Spleen (tissue), 11 donors: ENCODE data around the gene SRPK1. TPM values are rescaled to one million over a fixed set of nuclear protein-coding genes. Genes with fewer than 3 reads are reported as not detected.

ENCODE experiments used
- DNase-seq: peaks from one replicate; pipeline ENCODE4 v3.0.0-alpha.2; 2020
- H3K27ac ChIP-seq, 8 donors: fragments of 200-600 bp; sonication (generic) in 7 of 8; 1 replicate in 4 of 8; 2 replicates in 4 of 8; pipeline versions ENCODE4 v1.5.0 to v1.8.0; 2016 to 2021; ENCODE audit warnings: inconsistent platforms in 4 of 8, mild to moderate bottlenecking in 4 of 8, moderate library complexity in 1 of 8
- H3K27me3 ChIP-seq, 7 donors: fragments of 200-600 bp; sonication (generic) in 6 of 7; replicated peaks in 1 of 7; 1 replicate in 4 of 7; 2 replicates in 3 of 7; pipeline versions ENCODE4 v1.5.0 to v1.8.0; 2016 to 2021; ENCODE audit warnings: inconsistent platforms in 3 of 7, mild to moderate bottlenecking in 1 of 7
- H3K36me3 ChIP-seq, 6 donors: fragments of 200-600 bp; sonication (generic) in 5 of 6; 1 replicate in 4 of 6; 2 replicates in 2 of 6; pipeline versions ENCODE4 v1.5.0 to v1.8.0; 2016 to 2021; ENCODE audit warnings: inconsistent platforms in 2 of 6
- H3K4me1 ChIP-seq, 6 donors: fragments of 200-600 bp; sonication (generic) in 5 of 6; 1 replicate in 3 of 6; 2 replicates in 3 of 6; pipeline versions ENCODE4 v1.5.0 to v1.8.0; 2016 to 2021; ENCODE audit warnings: inconsistent platforms in 3 of 6
- H3K4me3 ChIP-seq, 8 donors: fragments of 200-600 bp; sonication (generic) in 7 of 8; 1 replicate in 4 of 8; 2 replicates in 4 of 8; pipeline versions ENCODE4 v1.5.0 to v1.8.0; 2016 to 2021; ENCODE audit warnings: inconsistent platforms in 4 of 8, mild to moderate bottlenecking in 4 of 8, moderate library complexity in 2 of 8
- H3K9me3 ChIP-seq, 8 donors: fragments of 200-600 bp; sonication (generic) in 7 of 8; 1 replicate in 4 of 8; 2 replicates in 4 of 8; pipeline versions ENCODE4 v1.5.0 to v1.8.0; 2016 to 2021; ENCODE audit warnings: inconsistent platforms in 4 of 8
- POLR2A ChIP-seq, 3 donors: fragments of 450-650 bp; IDR thresholded peaks; one replicate each; pipeline ENCODE4 v1.5.1; 2017; ENCODE audit warnings: antibody characterized with exemption in 3 of 3, mild to moderate bottlenecking in 1 of 3
- POLR2AphosphoS5 ChIP-seq, 3 donors: sonication (generic); formaldehyde crosslinking; IDR thresholded peaks; one replicate each; pipeline ENCODE4 v1.5.1; 2017; ENCODE audit warnings: antibody characterized with exemption in 3 of 3
- WGBS, 5 donors: extraction: QIAGEN DNeasy Blood & Tissue Kit in 3 of 5; methylation state at CpG; one replicate each; pipeline versions ENCODE4 v1.1.5 to v1.1.7; 2013 to 2018; 5-methylcytosine and 5-hydroxymethylcytosine counted together
- intact Hi-C: fragments of 100-400 bp; cut with DNase I; formaldehyde crosslinking; loops from one replicate; pipeline ENCODE4 v1.15.0; 2023; ENCODE audit warnings: low total_unique reads
- polyA plus RNA-seq, 3 donors: library from polyadenylated mRNA; stranded (reverse); fragments of 200-250 nt; gene quantifications; one replicate each; pipeline ENCODE4 v1.2.1, GENCODE V29; 2013
- total RNA-seq, 7 donors: library from RNA; depleted of rRNA in 3 of 7; stranded (reverse); fragments of >200 nt in 3 of 7; fragmentation: NEBNext Ultra II Directional in 4 of 7; extraction: Animal tissue kit (Norgen Biotek cat#: 25700) in 4 of 7; gene quantifications; one replicate each; pipeline versions ENCODE4 v1.1.0 to v1.2.1, GENCODE V29; 2016 to 2021
- TF ChIP-seq, protein P1 (sequence below), 11 experiments: fragments of 200-600 bp in 7 of 11; fragments of 450-650 bp in 4 of 11; sonication (generic) in 4 of 11; IDR thresholded peaks in 8 of 11; conservative IDR thresholded peaks in 3 of 11; 1 replicate in 7 of 11; 2 replicates in 4 of 11; pipeline versions ENCODE4 v1.4.0 to v1.8.0; 2016 to 2021; ENCODE audit warnings: antibody characterized with exemption in 11 of 11, inconsistent platforms in 4 of 11, mild to moderate bottlenecking in 1 of 11
- donor health status: healthy with polysubstance abuse.
- donor health status: DM: no; HTN: no; CAD: no; lungs with moderate emphysema.
- donor health status: DM: no; HTN: no; CAD: no.
- donor health status: Bipolar disorder and iron deficiency.
- donor health status: healthy.
- donor health status: DM: no; HTN: no; CAD: no.
- donor health status: DM: yes; HTN: yes; CAD: no.

The SRPK1 gene
- total and polyA plus RNA-seq, 10 donors: 8.8 to 140 (median 57.8) TPM

- WGBS, 5 donors: 86 to 91% (median 90%) methylated on average over 6 of the region's 6 CpGs
- H3K27ac ChIP-seq: no peak overlapping the region
- DNase-seq: no peak
- H3K36me3 ChIP-seq: peaks cover 0 to 64% (median 7%) of the 10 kb centered on the region in 6 donors
- peaks cover 0 to 4% (median 0%) of the 10 kb centered on the region in 6 donors for H3K4me1 ChIP-seq
- intact Hi-C loops: no loop called here
- no peaks in the 10 kb centered on the region for H3K9me3 ChIP-seq
- no peaks in the 10 kb centered on the region for H3K27me3 ChIP-seq
- TF ChIP-seq POLR2AphosphoS5 (IDR thresholded peaks at IDR 0.05) (no peak), POLR2A (IDR thresholded peaks at IDR 0.05) (no peak)
- TF ChIP-seq, protein P1, sequence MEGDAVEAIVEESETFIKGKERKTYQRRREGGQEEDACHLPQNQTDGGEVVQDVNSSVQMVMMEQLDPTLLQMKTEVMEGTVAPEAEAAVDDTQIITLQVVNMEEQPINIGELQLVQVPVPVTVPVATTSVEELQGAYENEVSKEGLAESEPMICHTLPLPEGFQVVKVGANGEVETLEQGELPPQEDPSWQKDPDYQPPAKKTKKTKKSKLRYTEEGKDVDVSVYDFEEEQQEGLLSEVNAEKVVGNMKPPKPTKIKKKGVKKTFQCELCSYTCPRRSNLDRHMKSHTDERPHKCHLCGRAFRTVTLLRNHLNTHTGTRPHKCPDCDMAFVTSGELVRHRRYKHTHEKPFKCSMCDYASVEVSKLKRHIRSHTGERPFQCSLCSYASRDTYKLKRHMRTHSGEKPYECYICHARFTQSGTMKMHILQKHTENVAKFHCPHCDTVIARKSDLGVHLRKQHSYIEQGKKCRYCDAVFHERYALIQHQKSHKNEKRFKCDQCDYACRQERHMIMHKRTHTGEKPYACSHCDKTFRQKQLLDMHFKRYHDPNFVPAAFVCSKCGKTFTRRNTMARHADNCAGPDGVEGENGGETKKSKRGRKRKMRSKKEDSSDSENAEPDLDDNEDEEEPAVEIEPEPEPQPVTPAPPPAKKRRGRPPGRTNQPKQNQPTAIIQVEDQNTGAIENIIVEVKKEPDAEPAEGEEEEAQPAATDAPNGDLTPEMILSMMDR (IDR thresholded peaks at IDR 0.05 in 8 of 11, conservative IDR thresholded peaks at IDR 0.05 in 3 of 11): no peak
- H3K4me3 ChIP-seq: no peak overlapping the region
These were observed 27.7 kb downstream of the SRPK1 start for GRCh38 chr6:35893246-35893645.

- TF ChIP-seq, protein P1 (IDR thresholded peaks at IDR 0.05 in 8 of 11, conservative IDR thresholded peaks at IDR 0.05 in 3 of 11): no peak
- TF ChIP-seq POLR2AphosphoS5 (IDR thresholded peaks at IDR 0.05) (no peak), POLR2A (IDR thresholded peaks at IDR 0.05) (no peak)
- Histone ChIP-seq H3K36me3 (peaks cover 0 to 69% (median 13%) of the 10 kb centered on the region in 6 donors), H3K4me1 (peaks cover 0 to 4% (median 0%) of the 10 kb centered on the region in 6 donors), H3K4me3 (no peak overlapping the region), H3K9me3 (no peaks in the 10 kb centered on the region), H3K27ac (no peak overlapping the region), H3K27me3 (no peaks in the 10 kb centered on the region)
- 88 to 94% (median 93%) methylated on average over 5 of the region's 5 CpGs for WGBS, 5 donors
- DNase-seq: no peak
- intact Hi-C loops: no loop called here
These were observed 28.4 kb downstream of the SRPK1 start for GRCh38 chr6:35892482-35892881.

- H3K36me3 ChIP-seq: peaks cover 4 to 96% (median 36%) of the 10 kb centered on the region in 6 donors
- no peak overlapping the region for H3K27ac ChIP-seq
- no peak for DNase-seq
- intact Hi-C loops: no loop called here
- H3K4me1 ChIP-seq: no peaks in the 10 kb centered on the region
- H3K27me3 ChIP-seq: no peaks in the 10 kb centered on the region
- no peak overlapping the region for H3K4me3 ChIP-seq
- 97 to 99% (median 99%) methylated on average over 5 of the region's 5 CpGs for WGBS, 5 donors
- H3K9me3 ChIP-seq: peaks cover 8 to 42% (median 31%) of the 10 kb centered on the region in 8 donors
- TF ChIP-seq POLR2AphosphoS5 (IDR thresholded peaks at IDR 0.05) (no peak), POLR2A (IDR thresholded peaks at IDR 0.05) (no peak)
- TF ChIP-seq, protein P1 (IDR thresholded peaks at IDR 0.05 in 8 of 11, conservative IDR thresholded peaks at IDR 0.05 in 3 of 11): no peak
These were observed 41.7 kb downstream of the SRPK1 start for GRCh38 chr6:35879151-35879550.

GRCh38 chr6:35876902-35877301, 44.0 kb downstream of the SRPK1 start:
- peaks cover 4 to 96% (median 23%) of the 10 kb centered on the region in 6 donors for H3K36me3 ChIP-seq
- DNase-seq: no peak
- H3K27me3 ChIP-seq: no peaks in the 10 kb centered on the region
- 68 to 97% (median 92%) methylated on average over 2 of the region's 2 CpGs for WGBS, 5 donors
- peaks cover 8 to 26% (median 22%) of the 10 kb centered on the region in 8 donors for H3K9me3 ChIP-seq
- H3K27ac ChIP-seq: no peak overlapping the region
- no peaks in the 10 kb centered on the region for H3K4me1 ChIP-seq
- intact Hi-C loops: no loop called here
- H3K4me3 ChIP-seq: no peak overlapping the region
- TF ChIP-seq POLR2A (IDR thresholded peaks at IDR 0.05): no peak
- TF ChIP-seq, protein P1 (IDR thresholded peaks at IDR 0.05 in 8 of 11, conservative IDR thresholded peaks at IDR 0.05 in 3 of 11): no peak
- TF ChIP-seq POLR2AphosphoS5 (IDR thresholded peaks at IDR 0.05): no peak
